ENCODE measurements around the gene PPP1R1A.

Gene PPP1R1A

DNA sequence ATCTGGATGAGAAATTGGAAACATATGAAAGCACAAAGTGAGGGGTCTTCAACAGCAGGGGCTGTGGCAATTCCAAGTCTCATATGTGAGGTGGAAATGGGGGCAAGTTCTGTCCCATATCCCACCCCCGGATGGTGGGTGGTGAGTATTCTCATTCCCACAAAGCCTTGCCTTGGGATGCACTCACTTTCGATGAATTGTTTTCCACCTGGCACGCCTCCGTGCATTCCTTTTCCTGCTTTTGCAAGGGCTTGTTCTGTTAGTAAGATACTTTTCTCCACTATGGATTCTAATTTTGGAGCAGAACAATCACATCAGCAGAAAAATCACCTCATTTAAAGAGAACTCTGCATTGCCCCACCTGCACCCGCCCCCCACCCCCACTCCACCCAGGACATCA lies 43.1 kb upstream of the PPP1R1A start:
- no peak for TF ChIP-seq EZH2phosphoT487 (IDR thresholded peaks at IDR 0.05; ENCODE audit: borderline replicate concordance, low read length)
- TF ChIP-seq, protein P1, sequence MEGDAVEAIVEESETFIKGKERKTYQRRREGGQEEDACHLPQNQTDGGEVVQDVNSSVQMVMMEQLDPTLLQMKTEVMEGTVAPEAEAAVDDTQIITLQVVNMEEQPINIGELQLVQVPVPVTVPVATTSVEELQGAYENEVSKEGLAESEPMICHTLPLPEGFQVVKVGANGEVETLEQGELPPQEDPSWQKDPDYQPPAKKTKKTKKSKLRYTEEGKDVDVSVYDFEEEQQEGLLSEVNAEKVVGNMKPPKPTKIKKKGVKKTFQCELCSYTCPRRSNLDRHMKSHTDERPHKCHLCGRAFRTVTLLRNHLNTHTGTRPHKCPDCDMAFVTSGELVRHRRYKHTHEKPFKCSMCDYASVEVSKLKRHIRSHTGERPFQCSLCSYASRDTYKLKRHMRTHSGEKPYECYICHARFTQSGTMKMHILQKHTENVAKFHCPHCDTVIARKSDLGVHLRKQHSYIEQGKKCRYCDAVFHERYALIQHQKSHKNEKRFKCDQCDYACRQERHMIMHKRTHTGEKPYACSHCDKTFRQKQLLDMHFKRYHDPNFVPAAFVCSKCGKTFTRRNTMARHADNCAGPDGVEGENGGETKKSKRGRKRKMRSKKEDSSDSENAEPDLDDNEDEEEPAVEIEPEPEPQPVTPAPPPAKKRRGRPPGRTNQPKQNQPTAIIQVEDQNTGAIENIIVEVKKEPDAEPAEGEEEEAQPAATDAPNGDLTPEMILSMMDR (IDR thresholded peaks at IDR 0.05; ENCODE audit: low read depth, low read length, poor library complexity, severe bottlenecking), result no peak

GRCh38 chr12:54629925-54630324 lies 41.5 kb upstream of the PPP1R1A start:
- Histone ChIP-seq H3K9me3 (ENCODE audit: control insufficient read depth, insufficient read depth, low read length) (peaks cover 17% of the 10 kb centered on the region), H3K36me3 (ENCODE audit: control insufficient read depth, low read length) (no peaks in the 10 kb centered on the region), H3F3A (ENCODE audit: control insufficient read depth, insufficient read depth) (no peaks in the 10 kb centered on the region), H3K79me2 (ENCODE audit: control insufficient read depth, low read length) (no peaks in the 10 kb centered on the region), H3K4me1 (ENCODE audit: control insufficient read depth, low read length) (no peaks in the 10 kb centered on the region), H4K20me1 (ENCODE audit: control insufficient read depth, insufficient read depth, low read depth, low read length) (no peaks in the 10 kb centered on the region), H3K4me3 (ENCODE audit: low read length) (no peak overlapping the region), H3K4me2 (ENCODE audit: low read length) (no peak overlapping the region), H3K9me2 (replicated peaks; ENCODE audit: control insufficient read depth, low read length) (no peaks in the 10 kb centered on the region), H3K27ac (ENCODE audit: low read depth, low read length) (no peak overlapping the region), H3K27me3 (ENCODE audit: control insufficient read depth, low read length) (no peaks in the 10 kb centered on the region)
- TF ChIP-seq, protein P1 (IDR thresholded peaks at IDR 0.05; ENCODE audit: low read depth, low read length, poor library complexity, severe bottlenecking), result no peak
- no peak for TF ChIP-seq EZH2phosphoT487 (IDR thresholded peaks at IDR 0.05; ENCODE audit: borderline replicate concordance, low read length)

More for the DNA sequence above, 43.1 kb upstream of the PPP1R1A start:
- Histone ChIP-seq H3K27me3 (ENCODE audit: control insufficient read depth, low read length) (no peaks in the 10 kb centered on the region), H3K9me2 (replicated peaks; ENCODE audit: control insufficient read depth, low read length) (no peaks in the 10 kb centered on the region), H4K20me1 (ENCODE audit: control insufficient read depth, insufficient read depth, low read depth, low read length) (no peaks in the 10 kb centered on the region), H3K36me3 (ENCODE audit: control insufficient read depth, low read length) (no peaks in the 10 kb centered on the region), H3F3A (ENCODE audit: control insufficient read depth, insufficient read depth) (no peaks in the 10 kb centered on the region), H3K4me2 (ENCODE audit: low read length) (no peak overlapping the region), H3K4me3 (ENCODE audit: low read length) (no peak overlapping the region), H3K27ac (ENCODE audit: low read depth, low read length) (no peak overlapping the region), H3K4me1 (ENCODE audit: control insufficient read depth, low read length) (no peaks in the 10 kb centered on the region), H3K79me2 (ENCODE audit: control insufficient read depth, low read length) (no peaks in the 10 kb centered on the region), H3K9me3 (ENCODE audit: control insufficient read depth, insufficient read depth, low read length) (peaks cover 14% of the 10 kb centered on the region)

DNA sequence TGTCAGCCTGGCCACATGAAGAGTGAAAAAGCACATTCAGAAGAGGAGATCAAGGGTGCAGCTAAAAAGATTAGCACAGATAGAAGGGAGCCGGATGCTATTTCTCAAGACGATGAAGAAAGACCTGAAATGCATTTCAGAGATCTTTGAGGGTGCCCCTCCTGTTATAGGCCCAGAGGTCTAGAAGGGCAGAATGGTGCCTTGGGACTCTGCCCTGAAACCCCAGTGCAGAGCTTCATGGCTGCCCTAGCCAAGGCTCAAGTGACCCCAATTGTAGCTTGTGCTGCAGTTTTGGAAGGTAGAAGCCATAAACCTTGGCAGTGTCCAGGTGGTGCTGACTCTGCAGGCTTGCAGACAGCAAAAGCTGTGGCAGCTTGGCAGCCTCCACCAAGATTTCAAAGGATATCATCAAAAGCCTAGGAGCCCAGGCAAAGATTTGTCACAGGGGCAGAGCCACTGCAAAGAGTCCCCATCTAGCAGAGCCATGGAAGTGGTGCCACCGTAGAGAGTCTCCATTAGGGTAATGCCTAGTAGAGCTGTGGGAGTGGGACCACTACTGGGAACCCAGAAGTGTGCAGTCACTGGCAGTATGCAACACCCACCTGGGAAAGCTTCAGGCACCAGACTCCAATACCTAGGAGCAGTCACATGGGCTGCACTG lies 39.9 kb upstream of the PPP1R1A start:
- H3K4me3 ChIP-seq (ENCODE audit: low read length), result no peak overlapping the region
- H3K4me2 ChIP-seq (ENCODE audit: low read length), result no peak overlapping the region
- no peaks in the 10 kb centered on the region for H3K4me1 ChIP-seq (ENCODE audit: control insufficient read depth, low read length)
- no peak overlapping the region for H3K27ac ChIP-seq (ENCODE audit: low read depth, low read length)
- H3K36me3 ChIP-seq (ENCODE audit: control insufficient read depth, low read length), result no peaks in the 10 kb centered on the region
- peaks cover 7% of the 10 kb centered on the region for H3K27me3 ChIP-seq (ENCODE audit: control insufficient read depth, low read length)
- H3K9me3 ChIP-seq (ENCODE audit: control insufficient read depth, insufficient read depth, low read length), result peaks cover 17% of the 10 kb centered on the region
- H3K9me2 ChIP-seq (replicated peaks; ENCODE audit: control insufficient read depth, low read length), result no peaks in the 10 kb centered on the region
- H3K79me2 ChIP-seq (ENCODE audit: control insufficient read depth, low read length), result no peaks in the 10 kb centered on the region
- TF ChIP-seq EZH2phosphoT487 (IDR thresholded peaks at IDR 0.05; ENCODE audit: borderline replicate concordance, low read length), result no peak
- TF ChIP-seq, protein P1 (IDR thresholded peaks at IDR 0.05; ENCODE audit: low read depth, low read length, poor library complexity, severe bottlenecking), result no peak
- H3F3A ChIP-seq (ENCODE audit: control insufficient read depth, insufficient read depth), result no peaks in the 10 kb centered on the region
- no peaks in the 10 kb centered on the region for H4K20me1 ChIP-seq (ENCODE audit: control insufficient read depth, insufficient read depth, low read depth, low read length)
